ENCODE results near the gene NRP1.

- TF ChIP-seq CTCF (conservative IDR thresholded peaks at IDR 0.05 in 1 of 2, IDR thresholded peaks at IDR 0.05 in 1 of 2; ENCODE audit: extremely low read depth in 1 of 2, insufficient read depth in 1 of 2, low read depth in 1 of 2, low read length in 2 of 2) (no peak), EZH2 (IDR thresholded peaks at IDR 0.05; ENCODE audit: borderline replicate concordance, low read length) (no peak)
Observed at GRCh38 chr10:33265621-33266020, 68.8 kb downstream of the NRP1 start.

Measured in mammary epithelial cell (primary cell).